PC-3 (cell line): Measurements from ENCODE around the gene SALL3. TPM values are rescaled to one million over a fixed set of nuclear protein-coding genes. Genes with fewer than 3 reads are reported as not detected.
A peak's percentile ranks its signal among the peaks of the same experiment; 100 is the strongest.

ENCODE experiments used
- ATAC-seq: fragments of 200-7000 bp; cut with Tn5 transposase; 2 replicates; pipeline ENCODE4 v1.9.1; 2020; ENCODE audit warnings: mild to moderate bottlenecking, moderate library complexity
- BruUV-seq: library from RNA; stranded (reverse); fragments of 400-500 nt; replicated peaks from 2 replicates; lab custom pipeline; 2021; lab: Mats Ljungman, UMichigan
- CTCF ChIA-PET: fragments of 300-600 bp; sonication (Branson Sonifier 250); formaldehyde crosslinking; loops from one replicate; lab custom pipeline; 2022; ENCODE audit warnings: antibody characterized with exemption; lab: Charles Lee
- POLR2A ChIA-PET: fragments of 300-600 bp; sonication (Branson Sonifier 250); formaldehyde crosslinking; loops from one replicate; lab custom pipeline; 2022; ENCODE audit warnings: antibody characterized with exemption; ENCODE audit not compliant: unreplicated experiment; lab: Charles Lee
- DNase-seq: peaks from one replicate; pipeline ENCODE4 v3.0.0-alpha.2; 2015
- H2AFZ ChIP-seq: fragments of 300-600 bp; sonication (generic); 2 replicates; pipeline ENCODE4 v1.6.0; 2016; ENCODE audit warnings: antibody characterized with exemption, low read length
- H3F3A ChIP-seq: fragments of 300-600 bp; sonication (generic); one replicate; pipeline ENCODE4 v1.6.0; 2017; ENCODE audit warnings: antibody characterized with exemption, low read length, control low read depth, mild to moderate bottlenecking; ENCODE audit not compliant: unreplicated experiment
- H3K27ac ChIP-seq: fragments of 300-600 bp; sonication (generic); 2 replicates; pipeline ENCODE4 v1.5.1; 2016; ENCODE audit warnings: mild to moderate bottlenecking, low read length
- H3K27me3 ChIP-seq: fragments of 300-600 bp; sonication (generic); 2 replicates; pipeline ENCODE4 v1.6.1; 2016; ENCODE audit warnings: low read length, mixed read lengths
- H3K36me3 ChIP-seq: fragments of 300-600 bp; sonication (generic); 2 replicates; pipeline ENCODE4 v1.6.1; 2016; ENCODE audit warnings: low read depth, mixed run types, low read length, mixed read lengths
- H3K4me1 ChIP-seq: fragments of 300-600 bp; sonication (generic); 2 replicates; pipeline ENCODE4 v1.5.1; 2016; ENCODE audit warnings: low read length; ENCODE audit not compliant: insufficient read depth
- H3K4me2 ChIP-seq: fragments of 300-600 bp; sonication (generic); 2 replicates; pipeline ENCODE4 v1.6.0; 2016; ENCODE audit warnings: low read length
- H3K4me3 ChIP-seq: fragments of 300-600 bp; sonication (generic); 2 replicates; pipeline ENCODE4 v1.5.1; 2016; ENCODE audit warnings: mild to moderate bottlenecking, low read length, mixed read lengths
- H3K79me2 ChIP-seq: fragments of 300-600 bp; sonication (generic); 2 replicates; pipeline ENCODE4 v1.6.1; 2017; ENCODE audit warnings: low read length, mixed read lengths
- H3K9ac ChIP-seq: fragments of 300-600 bp; sonication (generic); 2 replicates; pipeline ENCODE4 v1.6.0; 2016; ENCODE audit warnings: mild to moderate bottlenecking, low read length
- H3K9me2 ChIP-seq: fragments of 300-600 bp; sonication (generic); replicated peaks from 2 replicates; pipeline ENCODE4 v1.6.1; 2016; ENCODE audit warnings: mixed run types, low read length, mixed read lengths
- H3K9me3 ChIP-seq: fragments of 300-600 bp; sonication (generic); 2 replicates; pipeline ENCODE4 v1.6.1; 2016; ENCODE audit warnings: low read length, mixed read lengths
- H4K20me1 ChIP-seq: fragments of 300-600 bp; sonication (generic); 2 replicates; pipeline ENCODE4 v1.6.1; 2016; ENCODE audit warnings: low read length, mixed read lengths
- CTCF ChIP-seq: fragments of 300-600 bp; sonication (generic); conservative IDR thresholded peaks from 2 replicates; pipeline ENCODE4 v1.5.1; 2017; ENCODE audit warnings: antibody characterized with exemption, low read depth, mild to moderate bottlenecking, low read length
- EZH2 ChIP-seq: fragments of 300-600 bp; sonication (generic); IDR thresholded peaks from one replicate; pipeline ENCODE4 v1.6.1; 2017; ENCODE audit warnings: antibody characterized with exemption, mild to moderate bottlenecking, low read length; ENCODE audit not compliant: unreplicated experiment
- EZH2phosphoT487 ChIP-seq: fragments of 300-600 bp; sonication (generic); IDR thresholded peaks from 2 replicates; pipeline ENCODE4 v1.6.1; 2018; ENCODE audit warnings: mild to moderate bottlenecking, antibody characterized with exemption, low read length, borderline replicate concordance
- intact Hi-C: fragments of 100-400 bp; cut with micrococcal nuclease; formaldehyde crosslinking; loops from 2 replicates; pipeline ENCODE4 v1.9.0; 2023
- total RNA-seq: library from RNA; depleted of rRNA; stranded (reverse); fragments of >200 nt; gene quantifications from 2 replicates; pipeline ENCODE4 v1.2.3, GENCODE V29; 2014

The SALL3 gene
- total RNA-seq, 1 experiment from 2014 or later = not detected

GRCh38 chr18:79046522-79046921 is 66.9 kb downstream of the SALL3 start:
- POLR2A ChIA-PET = no interaction called here
- DNase-seq (no peak), ATAC-seq (no peak)
- CTCF ChIA-PET = no interaction called here
- Histone ChIP-seq H3K9me3 (no peaks in the 10 kb centered on the region), H2AFZ (no peak overlapping the region), H3K9me2 (no peaks in the 10 kb centered on the region), H3K27me3 (no peaks in the 10 kb centered on the region), H3K79me2 (no peaks in the 10 kb centered on the region), H4K20me1 (no peaks in the 10 kb centered on the region), H3K4me2 (no peak overlapping the region), H3K27ac (no peak overlapping the region), H3F3A (no peaks in the 10 kb centered on the region), H3K4me1 (no peaks in the 10 kb centered on the region), H3K9ac (no peak overlapping the region), H3K4me3 (no peak overlapping the region), H3K36me3 (no peaks in the 10 kb centered on the region)
- intact Hi-C loops = no loop called here
- no TSS peak for BruUV-seq
- no peak for TF ChIP-seq CTCF
- TF ChIP-seq EZH2 = no peak
- TF ChIP-seq EZH2phosphoT487 = no peak

- CTCF ChIA-PET = no interaction called here
- no peaks in the 10 kb centered on the region for H3F3A ChIP-seq
- H3K4me3 ChIP-seq = no peak overlapping the region
- H3K27ac ChIP-seq = no peak overlapping the region
- no peak for ATAC-seq
- no peaks in the 10 kb centered on the region for H3K4me1 ChIP-seq
- no peaks in the 10 kb centered on the region for H3K9me3 ChIP-seq
- H3K36me3 ChIP-seq = no peaks in the 10 kb centered on the region
- BruUV-seq = no TSS peak
- no peaks in the 10 kb centered on the region; the same call in 1 of the 2 replicates for H3K27me3 ChIP-seq
- H3K9ac ChIP-seq = no peak overlapping the region
- no peak for TF ChIP-seq EZH2
- TF ChIP-seq CTCF = no peak
- no peak for TF ChIP-seq EZH2phosphoT487
- intact Hi-C loops = no loop called here
- no peaks in the 10 kb centered on the region for H3K79me2 ChIP-seq
- POLR2A ChIA-PET = no interaction called here
- peak; percentile 22 for DNase-seq
- H3K4me2 ChIP-seq = no peak overlapping the region
- H2AFZ ChIP-seq = no peak overlapping the region
- no peaks in the 10 kb centered on the region for H4K20me1 ChIP-seq
- H3K9me2 ChIP-seq = no peaks in the 10 kb centered on the region
These were observed 68.1 kb downstream of the SALL3 start for GRCh38 chr18:79047556-79048244.

GRCh38 chr18:79048245-79048632 is 68.6 kb downstream of the SALL3 start:
- intact Hi-C loops = no loop called here

More at GRCh38 chr18:79048245-79048632, 68.6 kb downstream of the SALL3 start:
- H3K9me3 ChIP-seq = no peaks in the 10 kb centered on the region
- no peak overlapping the region for H3K9ac ChIP-seq
- TF ChIP-seq EZH2phosphoT487 = no peak
- no peak for TF ChIP-seq EZH2
- TF ChIP-seq CTCF = no peak
- H3K27ac ChIP-seq = no peak overlapping the region
- H3K27me3 ChIP-seq = peaks cover 3% of the 10 kb centered on the region; the same call in 1 of the 2 replicates
- no peaks in the 10 kb centered on the region for H3K36me3 ChIP-seq
- no peaks in the 10 kb centered on the region for H3F3A ChIP-seq
- H4K20me1 ChIP-seq = no peaks in the 10 kb centered on the region
- ChIA-PET POLR2A (no interaction called here), CTCF (no interaction called here)
- ATAC-seq (no peak), DNase-seq (no peak)
- no peaks in the 10 kb centered on the region for H3K4me1 ChIP-seq
- no peaks in the 10 kb centered on the region for H3K79me2 ChIP-seq
- no peaks in the 10 kb centered on the region for H3K9me2 ChIP-seq
- no peak overlapping the region for H3K4me2 ChIP-seq
- no peak overlapping the region for H2AFZ ChIP-seq
- H3K4me3 ChIP-seq = no peak overlapping the region
- BruUV-seq = no TSS peak
